RWPE1 (cell line): ENCODE data around the gene PIK3R6.

Experiments used
- CTCF ChIA-PET: fragments of 350-600 bp; sonication (Branson Sonifier 250); formaldehyde crosslinking; extraction: SDS; loops from one replicate; lab custom pipeline; 2021; lab: Yijun Ruan, JAX
- POLR2A ChIA-PET: fragments of 400-600 bp; formaldehyde crosslinking; extraction: SDS; loops from one replicate; lab custom pipeline; 2020; ENCODE audit warnings: antibody characterized with exemption; ENCODE audit not compliant: low non-redundant PET; lab: Yijun Ruan, JAX
- DNase-seq: peaks from one replicate; pipeline ENCODE4 v3.0.0; 2012; ENCODE audit warnings: low spot score
- H3K27ac ChIP-seq: fragments of 450-650 bp; 2 replicates; pipeline ENCODE4 v1.5.1; 2017
- CTCF ChIP-seq: fragments of 450-650 bp; conservative IDR thresholded peaks from 2 replicates; pipeline ENCODE4 v1.5.1; 2017; ENCODE audit warnings: low read depth, mild to moderate bottlenecking

PIK3R6 gene

GRCh38 chr17:8758137-8758596 is 109.3 kb downstream of the PIK3R6 start, which contains the start of gene SPDYE4:
Gene SPDYE4 (minus strand): TSS chr17:8758546. CDS start chr17:8758382, 164 bp downstream.
- no peak for DNase-seq
- no peak for TF ChIP-seq CTCF
- no peak within 1 kb of the TSS for H3K27ac ChIP-seq
- ChIA-PET CTCF (interaction anchor here (0.7 kb wide), 1 partner anchor 194 kb away, joined by 3 read pairs; no protein-coding TSS in a partner anchor), POLR2A (no interaction called here)

GRCh38 chr17:8757189-8757588 is 110.3 kb downstream of the PIK3R6 start:
- no peak for TF ChIP-seq CTCF
- DNase-seq, result no peak
- ChIA-PET POLR2A (no interaction called here), CTCF (interaction anchor here (1.2 kb wide), 1 partner anchor 11 kb away, joined by 3 read pairs; no protein-coding TSS in a partner anchor)
- H3K27ac ChIP-seq, result no peak overlapping the region

GRCh38 chr17:8755590-8756255 is 111.8 kb downstream of the PIK3R6 start:
- TF ChIP-seq CTCF, result no peak
- no peak overlapping the region for H3K27ac ChIP-seq
- CTCF ChIA-PET, result no interaction called here
- POLR2A ChIA-PET, result no interaction called here
- no peak for DNase-seq

- POLR2A ChIA-PET, result no interaction called here
- no peak for TF ChIP-seq CTCF
- no peak overlapping the region for H3K27ac ChIP-seq
- no peak for DNase-seq
- CTCF ChIA-PET, result no interaction called here
These were observed 112.6 kb downstream of the PIK3R6 start for GRCh38 chr17:8754890-8755289.

GRCh38 chr17:8753976-8754440 is 113.5 kb downstream of the PIK3R6 start:
- no peak; the same call in 1 of the 2 replicates for TF ChIP-seq CTCF
- no peak overlapping the region for H3K27ac ChIP-seq
- ChIA-PET CTCF (no interaction called here), POLR2A (no interaction called here)
- peak; percentile 25 for DNase-seq

GRCh38 chr17:8753136-8753975 is 114.1 kb downstream of the PIK3R6 start:
- no peak overlapping the region for H3K27ac ChIP-seq
- TF ChIP-seq CTCF, result no peak
- ChIA-PET POLR2A (no interaction called here), CTCF (interaction anchor here (0.6 to 0.7 kb wide), 4 partner anchors 15 to 682 kb away, joined by 3 to 7 read pairs (median 4); no protein-coding TSS in a partner anchor)
- no peak for DNase-seq
